Measurements from ENCODE around the gene IL6ST. TPM values are rescaled to one million over a fixed set of nuclear protein-coding genes. Genes with fewer than 3 reads are reported as not detected.

IL6ST gene
- total RNA-seq, 1 donor from 2014 or later: 69.7 TPM

DNA sequence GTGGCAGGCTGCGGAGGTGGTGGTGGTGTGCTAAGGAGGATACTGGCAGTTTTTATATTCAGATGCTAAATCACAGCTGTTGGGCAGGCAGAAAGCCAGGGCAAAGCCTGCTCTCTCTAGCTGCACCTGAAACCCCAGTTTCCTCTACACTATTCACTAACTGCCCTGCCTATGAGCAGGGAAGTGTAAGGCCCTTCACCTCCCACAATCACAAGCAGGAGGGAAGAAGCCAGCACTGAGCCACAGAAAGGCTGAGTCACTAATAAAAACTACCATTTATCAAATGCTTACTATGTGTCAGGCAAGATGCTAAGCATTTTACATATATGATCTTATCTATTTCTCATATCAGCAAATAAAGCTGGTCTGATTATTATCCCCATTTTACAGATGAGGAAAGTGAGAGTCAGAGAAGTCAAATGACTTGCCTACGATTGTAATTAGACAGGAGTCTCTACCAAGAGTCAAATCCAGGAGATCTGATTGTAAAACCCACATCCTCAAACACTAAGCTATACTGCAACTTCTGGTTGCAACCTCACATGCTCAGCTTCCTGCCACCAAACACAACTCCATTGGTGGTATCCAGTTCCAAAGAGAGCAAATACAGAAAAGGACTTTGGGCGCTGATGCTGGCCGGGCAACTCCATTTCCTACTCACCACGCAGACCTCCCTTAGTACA, 17.7 kb upstream of the IL6ST start:
- Mint-ChIP-seq H3K36me3 (ENCODE audit: low read depth, unreplicated experiment) (peaks cover 4% of the 10 kb centered on the region), H3K4me3 (ENCODE audit: unreplicated experiment) (no peak overlapping the region), H3K27me3 (ENCODE audit: unreplicated experiment) (peaks cover 4% of the 10 kb centered on the region), H3K27ac (ENCODE audit: unreplicated experiment) (no peak overlapping the region), H3K4me1 (ENCODE audit: unreplicated experiment) (no peaks in the 10 kb centered on the region), H3K9me3 (ENCODE audit: unreplicated experiment) (peaks cover 6% of the 10 kb centered on the region)
- TF ChIP-seq, protein P1, sequence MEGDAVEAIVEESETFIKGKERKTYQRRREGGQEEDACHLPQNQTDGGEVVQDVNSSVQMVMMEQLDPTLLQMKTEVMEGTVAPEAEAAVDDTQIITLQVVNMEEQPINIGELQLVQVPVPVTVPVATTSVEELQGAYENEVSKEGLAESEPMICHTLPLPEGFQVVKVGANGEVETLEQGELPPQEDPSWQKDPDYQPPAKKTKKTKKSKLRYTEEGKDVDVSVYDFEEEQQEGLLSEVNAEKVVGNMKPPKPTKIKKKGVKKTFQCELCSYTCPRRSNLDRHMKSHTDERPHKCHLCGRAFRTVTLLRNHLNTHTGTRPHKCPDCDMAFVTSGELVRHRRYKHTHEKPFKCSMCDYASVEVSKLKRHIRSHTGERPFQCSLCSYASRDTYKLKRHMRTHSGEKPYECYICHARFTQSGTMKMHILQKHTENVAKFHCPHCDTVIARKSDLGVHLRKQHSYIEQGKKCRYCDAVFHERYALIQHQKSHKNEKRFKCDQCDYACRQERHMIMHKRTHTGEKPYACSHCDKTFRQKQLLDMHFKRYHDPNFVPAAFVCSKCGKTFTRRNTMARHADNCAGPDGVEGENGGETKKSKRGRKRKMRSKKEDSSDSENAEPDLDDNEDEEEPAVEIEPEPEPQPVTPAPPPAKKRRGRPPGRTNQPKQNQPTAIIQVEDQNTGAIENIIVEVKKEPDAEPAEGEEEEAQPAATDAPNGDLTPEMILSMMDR (IDR thresholded peaks at IDR 0.05; ENCODE audit: unreplicated experiment): no peak
- no peak for DNase-seq (ENCODE audit: low spot score)

DNA sequence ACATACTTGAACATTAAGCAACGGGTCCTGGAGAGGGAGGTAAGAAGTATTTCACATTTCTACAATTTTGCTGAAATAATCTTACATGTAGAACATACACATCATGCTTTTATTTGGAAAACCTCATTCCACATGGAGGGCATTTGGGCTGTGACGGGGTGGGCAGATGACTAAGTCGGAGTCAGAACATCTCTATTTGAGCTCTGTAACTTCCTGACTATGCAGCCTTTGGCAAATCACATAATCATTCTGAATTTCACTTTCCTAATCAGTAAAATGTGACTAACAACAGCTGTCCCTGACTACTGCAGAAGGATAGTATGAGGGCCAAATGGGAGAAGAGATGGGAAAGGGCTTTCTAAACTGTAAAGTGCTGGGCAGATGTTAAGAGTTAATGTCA, 17.1 kb upstream of the IL6ST start:
- TF ChIP-seq, protein P1 (IDR thresholded peaks at IDR 0.05; ENCODE audit: unreplicated experiment): no peak
- Mint-ChIP-seq H3K9me3 (ENCODE audit: unreplicated experiment) (peaks cover 6% of the 10 kb centered on the region), H3K4me3 (ENCODE audit: unreplicated experiment) (no peak overlapping the region), H3K27ac (ENCODE audit: unreplicated experiment) (no peak overlapping the region), H3K27me3 (ENCODE audit: unreplicated experiment) (peaks cover 4% of the 10 kb centered on the region), H3K4me1 (ENCODE audit: unreplicated experiment) (no peaks in the 10 kb centered on the region), H3K36me3 (ENCODE audit: low read depth, unreplicated experiment) (peaks cover 4% of the 10 kb centered on the region)
- no peak for DNase-seq (ENCODE audit: low spot score)

GRCh38 chr5:56010431-56010830, 15.7 kb upstream of the IL6ST start:
- H3K27ac Mint-ChIP-seq (ENCODE audit: unreplicated experiment): no peak overlapping the region
- DNase-seq (ENCODE audit: low spot score): no peak
- H3K4me3 Mint-ChIP-seq (ENCODE audit: unreplicated experiment): no peak overlapping the region
- no peaks in the 10 kb centered on the region for H3K9me3 Mint-ChIP-seq (ENCODE audit: unreplicated experiment)
- TF ChIP-seq, protein P1 (IDR thresholded peaks at IDR 0.05; ENCODE audit: unreplicated experiment): no peak
- H3K4me1 Mint-ChIP-seq (ENCODE audit: unreplicated experiment): no peaks in the 10 kb centered on the region
- no peaks in the 10 kb centered on the region for H3K36me3 Mint-ChIP-seq (ENCODE audit: low read depth, unreplicated experiment)
- no peaks in the 10 kb centered on the region for H3K27me3 Mint-ChIP-seq (ENCODE audit: unreplicated experiment)

DNA sequence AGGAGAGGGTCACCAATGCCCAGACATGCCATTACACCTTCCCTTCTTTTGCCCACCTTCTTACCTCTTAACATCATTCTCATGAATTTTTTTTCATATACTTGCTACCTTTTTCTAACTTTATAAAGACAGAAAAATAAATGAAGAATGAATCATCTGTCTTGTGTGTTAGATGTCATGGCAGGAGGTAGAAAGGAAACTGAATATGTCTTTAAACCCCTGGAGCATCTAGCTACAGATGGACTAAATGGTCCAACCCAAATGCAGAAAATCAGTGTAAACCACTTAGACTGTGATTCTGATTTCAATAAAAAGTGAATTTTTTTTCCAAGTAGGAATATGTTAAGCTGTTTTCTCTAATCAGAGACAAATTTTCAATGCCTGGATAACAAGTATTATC, 11.8 kb upstream of the IL6ST start:
- Mint-ChIP-seq H3K27me3 (ENCODE audit: unreplicated experiment) (no peaks in the 10 kb centered on the region), H3K4me1 (ENCODE audit: unreplicated experiment) (peaks cover 4% of the 10 kb centered on the region), H3K27ac (ENCODE audit: unreplicated experiment) (no peak overlapping the region), H3K36me3 (ENCODE audit: low read depth, unreplicated experiment) (no peaks in the 10 kb centered on the region), H3K9me3 (ENCODE audit: unreplicated experiment) (no peaks in the 10 kb centered on the region), H3K4me3 (ENCODE audit: unreplicated experiment) (no peak overlapping the region)
- TF ChIP-seq, protein P1 (IDR thresholded peaks at IDR 0.05; ENCODE audit: unreplicated experiment): no peak
- DNase-seq (ENCODE audit: low spot score): no peak

GRCh38 chr5:56006094-56006493, 11.3 kb upstream of the IL6ST start:
- Mint-ChIP-seq H3K27me3 (ENCODE audit: unreplicated experiment) (no peaks in the 10 kb centered on the region), H3K9me3 (ENCODE audit: unreplicated experiment) (no peaks in the 10 kb centered on the region)
- no peak for DNase-seq (ENCODE audit: low spot score)

More at GRCh38 chr5:56006094-56006493, 11.3 kb upstream of the IL6ST start:
- TF ChIP-seq, protein P1 (IDR thresholded peaks at IDR 0.05; ENCODE audit: unreplicated experiment): no peak
- no peak overlapping the region for H3K4me3 Mint-ChIP-seq (ENCODE audit: unreplicated experiment)
- no peaks in the 10 kb centered on the region for H3K36me3 Mint-ChIP-seq (ENCODE audit: low read depth, unreplicated experiment)
- H3K27ac Mint-ChIP-seq (ENCODE audit: unreplicated experiment): no peak overlapping the region
- peaks cover 4% of the 10 kb centered on the region for H3K4me1 Mint-ChIP-seq (ENCODE audit: unreplicated experiment)

Measured in endothelial cell (in vitro differentiated cells).